Stimulated activated CD4-positive, alpha-beta T cell treated with anti-CD3 and anti-CD28 coated beads, Interleukin-2, amount 100 ng/mL, for 24 hours (primary cell): ENCODE results near the gene RNF5.
"Not testable (repeated sequence)": the region's sequence is repeated elsewhere in the genome, so short reads cannot be mapped to it uniquely, and the experiment has no call there.

Source experiments
- DNase-seq, 2 donors: peaks; one replicate each; pipeline ENCODE4 v3.0.0-alpha.2; 2020

RNF5 gene

GRCh38 chr6:32177788-32178546 is at the start of gene RNF5:
TSS of gene RNF5 (plus strand) at chr6:32178405. CDS start at chr6:32178512, 107 bp downstream.
- peak; percentile 87 to 92 for DNase-seq

GRCh38 chr6:32128751-32129296 is 49.4 kb upstream of the RNF5 start:
- no peak for DNase-seq

- peak in 1 of 2 donors; percentile 22 for DNase-seq
Measured at GRCh38 chr6:32129297-32130088, 48.7 kb upstream of the RNF5 start.

- DNase-seq, result no peak
Measured at GRCh38 chr6:32131439-32131948, 46.7 kb upstream of the RNF5 start.

- no peak for DNase-seq
Measured at GRCh38 chr6:32132110-32132509, 46.1 kb upstream of the RNF5 start.

- no peak for DNase-seq
Measured at GRCh38 chr6:32133786-32134185, 44.4 kb upstream of the RNF5 start.

GRCh38 chr6:32137454-32137853 is 40.8 kb upstream of the RNF5 start:
- no peak for DNase-seq

- no peak for DNase-seq
Measured at GRCh38 chr6:32139590-32139989, 38.6 kb upstream of the RNF5 start.

GRCh38 chr6:32140420-32141046 is 37.7 kb upstream of the RNF5 start:
- no peak for DNase-seq

GRCh38 chr6:32144238-32144637 is 34.0 kb upstream of the RNF5 start:
- not testable (repeated sequence) for DNase-seq

GRCh38 chr6:32146287-32146686 is 31.9 kb upstream of the RNF5 start:
- DNase-seq, result no peak

GRCh38 chr6:32146687-32147086 is 31.5 kb upstream of the RNF5 start:
- no peak for DNase-seq

- DNase-seq, result no peak
Measured at GRCh38 chr6:32147401-32148132, 30.6 kb upstream of the RNF5 start.

GRCh38 chr6:32148289-32149091 is 29.7 kb upstream of the RNF5 start:
- DNase-seq, result peak; percentile 71 to 76

- no peak for DNase-seq
Measured at GRCh38 chr6:32149092-32149755, 29.0 kb upstream of the RNF5 start.

- no peak for DNase-seq
Measured at GRCh38 chr6:32149932-32150870, 28.0 kb upstream of the RNF5 start.

- no peak for DNase-seq
Measured at GRCh38 chr6:32151181-32151862, 26.9 kb upstream of the RNF5 start.

GRCh38 chr6:32151863-32152768 is 26.1 kb upstream of the RNF5 start, which contains the start of gene PRRT1:
TSS of gene PRRT1 (minus strand) at chr6:32151939. CDS start at chr6:32151827, 112 bp downstream.
- no peak for DNase-seq
